HCT116 (cell line): ENCODE data around the gene OR52R1. TPM values are rescaled to one million over a fixed set of nuclear protein-coding genes. Genes with fewer than 3 reads are reported as not detected.

Source experiments
- ATAC-seq: fragments of 200-7000 bp; cut with Tn5 transposase; 2 replicates; pipeline ENCODE4 v1.9.1; 2020; ENCODE audit warnings: mild to moderate bottlenecking, moderate library complexity
- BruUV-seq: library from RNA; stranded (reverse); fragments of 400-500 nt; replicated peaks from 2 replicates; lab custom pipeline; 2021; lab: Mats Ljungman, UMichigan
- CTCF ChIA-PET: fragments of 300-600 bp; sonication (Branson Sonifier 250); formaldehyde crosslinking; loops from one replicate; lab custom pipeline; 2021; ENCODE audit warnings: antibody characterized with exemption; lab: Charles Lee
- POLR2A ChIA-PET: fragments of 300-600, 350-600 bp; sonication (Branson Sonifier 250); formaldehyde crosslinking; loops from one replicate; lab custom pipeline; 2021; ENCODE audit warnings: antibody characterized with exemption; lab: Charles Lee
- RAD21 ChIA-PET, 2 experiments: fragments of 300-600 bp; sonication (Branson Sonifier 250); formaldehyde crosslinking; loops; one replicate each; lab custom pipeline; 2023; ENCODE audit warnings: low total read pairs in 2 of 2; ENCODE audit not compliant: uncharacterized antibody in 2 of 2, unreplicated experiment in 2 of 2, low non-redundant PET in 1 of 2; lab: Charles Lee
- DNase-seq: peaks from one replicate; pipeline ENCODE4 v3.0.0-alpha.2; 2010; ENCODE audit warnings: low read depth, low spot score
- H2AFZ ChIP-seq: fragments of 200-600 bp; shearing (Covaris generic), sonication (generic); 2 replicates; pipeline ENCODE4 v1.6.1; 2017; ENCODE audit warnings: low read depth, mixed run types, mixed read lengths, antibody characterized with exemption, low read length; ENCODE audit not compliant: poor library complexity, severe bottlenecking
- H3K27ac ChIP-seq: 2 replicates; pipeline ENCODE4 v1.5.1; 2012; ENCODE audit warnings: low read depth, low read length
- H3K27me3 ChIP-seq: fragments of 200-600 bp; sonication (generic); 2 replicates; pipeline ENCODE4 v1.6.1; 2016; ENCODE audit warnings: mixed run types, low read length, mixed read lengths; ENCODE audit not compliant: insufficient read depth
- H3K36me3 ChIP-seq, 2 experiments: fragments of 200-500 bp in 1 of 2; fragments of 200-600 bp in 1 of 2; sonication (Bioruptor generic) in 1 of 2; sonication (generic) in 1 of 2; 2 replicates each; pipeline versions ENCODE4 v1.5.1 to v1.6.1; 2014 to 2016; ENCODE audit warnings: low read length in 2 of 2, inconsistent platforms in 1 of 2, mixed read lengths in 1 of 2, mixed run types in 1 of 2; ENCODE audit not compliant: insufficient read depth in 2 of 2, control insufficient read depth in 1 of 2
- H3K4me1 ChIP-seq, 2 experiments: fragments of 200-600 bp in 1 of 2; sonication (generic) in 1 of 2; 2 replicates each; pipeline versions ENCODE4 v1.5.1 to v1.6.1; 2012 to 2017; ENCODE audit warnings: low read length in 2 of 2, inconsistent platforms in 1 of 2, mild to moderate bottlenecking in 1 of 2, mixed read lengths in 1 of 2, mixed run types in 1 of 2, moderate library complexity in 1 of 2; ENCODE audit not compliant: insufficient read depth in 2 of 2, control insufficient read depth in 1 of 2
- H3K4me2 ChIP-seq: fragments of 200-600 bp; sonication (generic); 2 replicates; pipeline ENCODE4 v1.6.1; 2017; ENCODE audit warnings: mixed run types, low read length, mixed read lengths
- H3K4me3 ChIP-seq, 2 experiments: fragments of 200-600 bp in 1 of 2; sonication (generic) in 1 of 2; replicated peaks in 1 of 2; 2 replicates each; pipeline ENCODE4 v1.5.1; 2011 to 2016; ENCODE audit warnings: low read length in 2 of 2, control low read depth in 1 of 2, low read depth in 1 of 2, mild to moderate bottlenecking in 1 of 2, mixed read lengths in 1 of 2, mixed run types in 1 of 2
- H3K79me2 ChIP-seq: fragments of 200-600 bp; sonication (generic); 2 replicates; pipeline ENCODE4 v1.6.1; 2017; ENCODE audit warnings: mild to moderate bottlenecking, mixed run types, low read length, moderate library complexity, mixed read lengths; ENCODE audit not compliant: insufficient read depth
- H3K9ac ChIP-seq: fragments of 200-600 bp; sonication (generic); 2 replicates; pipeline ENCODE4 v1.6.1; 2016; ENCODE audit warnings: low read length, mixed read lengths
- H3K9me2 ChIP-seq: fragments of 200-600 bp; sonication (generic), shearing (Covaris generic); 2 replicates; pipeline ENCODE4 v1.6.1; 2017; ENCODE audit warnings: mixed run types, mild to moderate bottlenecking, moderate library complexity; ENCODE audit not compliant: insufficient read depth
- H3K9me3 ChIP-seq, 2 experiments: fragments of 200-500 bp in 1 of 2; fragments of 200-600 bp in 1 of 2; sonication (Bioruptor generic) in 1 of 2; sonication (generic) in 1 of 2; 2 replicates each; pipeline ENCODE4 v1.6.1; 2014 to 2017; ENCODE audit warnings: low read length in 2 of 2, mixed read lengths in 2 of 2, inconsistent platforms in 1 of 2, low read depth in 1 of 2, mild to moderate bottlenecking in 1 of 2, mixed run types in 1 of 2, moderate library complexity in 1 of 2; ENCODE audit not compliant: control insufficient read depth in 1 of 2, insufficient read depth in 1 of 2
- H4K20me1 ChIP-seq: fragments of 200-600 bp; sonication (generic), shearing (Covaris generic); 2 replicates; pipeline ENCODE4 v1.6.1; 2017; ENCODE audit warnings: mixed run types, mild to moderate bottlenecking, moderate library complexity; ENCODE audit not compliant: insufficient read depth
- ATF3 ChIP-seq: IDR thresholded peaks from 2 replicates; pipeline ENCODE4 v1.6.1; 2012
- CTCF ChIP-seq, 3 experiments: fragments of 200-600 bp in 1 of 3; sonication (generic) in 1 of 3; IDR thresholded peaks in 2 of 3; conservative IDR thresholded peaks in 1 of 3; 2 replicates each; pipeline ENCODE4 v1.5.1; 2012 to 2017; ENCODE audit warnings: low read depth in 2 of 3, low read length in 2 of 3, antibody characterized with exemption in 1 of 3, borderline replicate concordance in 1 of 3, control low read depth in 1 of 3, mild to moderate bottlenecking in 1 of 3, mixed read lengths in 1 of 3, mixed run types in 1 of 3, moderate library complexity in 1 of 3; ENCODE audit not compliant: insufficient read depth in 1 of 3
- ELF1 ChIP-seq: IDR thresholded peaks from 2 replicates; pipeline ENCODE4 v1.6.1; 2012; ENCODE audit warnings: low read depth, borderline replicate concordance
- FOSL1 ChIP-seq: IDR thresholded peaks from 2 replicates; pipeline ENCODE4 v1.6.1; 2012; ENCODE audit warnings: low read depth
- MAX ChIP-seq: IDR thresholded peaks from 2 replicates; pipeline ENCODE4 v1.6.1; 2012
- POLR2A ChIP-seq: IDR thresholded peaks from 2 replicates; pipeline ENCODE4 v1.7.0; 2011; ENCODE audit warnings: borderline replicate concordance; ENCODE audit not compliant: insufficient read depth, insufficient read length; ENCODE audit errors: extremely low read depth
- RAD21 ChIP-seq: IDR thresholded peaks from 2 replicates; pipeline ENCODE4 v1.6.1; 2012; ENCODE audit warnings: low read depth, mild to moderate bottlenecking
- REST ChIP-seq: IDR thresholded peaks from 2 replicates; pipeline ENCODE4 v1.6.1; 2012; ENCODE audit warnings: low read depth
- SRF ChIP-seq: IDR thresholded peaks from 2 replicates; pipeline ENCODE4 v1.6.1; 2012; ENCODE audit warnings: low read depth
- YY1 ChIP-seq: IDR thresholded peaks from 2 replicates; pipeline ENCODE4 v1.6.1; 2011; ENCODE audit warnings: low read length, low read depth, moderate library complexity, mild to moderate bottlenecking; ENCODE audit not compliant: insufficient replicate concordance; ENCODE audit errors: extremely low read depth
- ZNF274 ChIP-seq: fragments of 200-500 bp; sonication (Bioruptor generic); IDR thresholded peaks from 2 replicates; pipeline ENCODE4 v1.6.1; 2014; ENCODE audit warnings: mild to moderate bottlenecking, low read depth, low read length, inconsistent platforms
- intact Hi-C: fragments of 100-400 bp; cut with micrococcal nuclease; formaldehyde crosslinking; loops from 2 replicates; pipeline ENCODE4 v1.10.0; 2022
- total RNA-seq: library from RNA; stranded (reverse); gene quantifications from one replicate; pipeline ENCODE4 v1.2.1, GENCODE V29; 2021; ENCODE audit not compliant: unreplicated experiment

The OR52R1 gene
- total RNA-seq, 1 experiment from 2014 or later: not detected

GRCh38 chr11:4830346-4830745, 26.2 kb upstream of the OR52R1 start (continued):
- TF ChIP-seq REST (no peak), FOSL1 (no peak), POLR2A (no peak), ELF1 (no peak), MAX (no peak), SRF (no peak), ATF3 (no peak), YY1 (no peak)

GRCh38 chr11:4826425-4826824, 22.2 kb upstream of the OR52R1 start:
- no peak overlapping the region for H3K4me2 ChIP-seq
- intact Hi-C loops: no loop called here
- TF ChIP-seq CTCF (IDR thresholded peaks at IDR 0.05 in 2 of 3, conservative IDR thresholded peaks at IDR 0.05 in 1 of 3; ENCODE audit: borderline replicate concordance in 1 of 3, insufficient read depth in 1 of 3, low read depth in 2 of 3, low read length in 2 of 3) (peak in 1 of 3 experiments; percentile 19; a peak in 2 of 6 replicates), ZNF274 (no peak), RAD21 (peak; percentile 39; the same call in 1 of the 2 replicates)
- TF ChIP-seq, all 23 proteins: peak for 2
- Histone ChIP-seq H2AFZ (no peak overlapping the region), H3K9ac (no peak overlapping the region), H3K4me1 (no peaks in the 10 kb centered on the region), H3K27me3 (peaks cover 23% of the 10 kb centered on the region), H3K9me3 (no peaks in the 10 kb centered on the region), H4K20me1 (no peaks in the 10 kb centered on the region), H3K36me3 (no peaks in the 10 kb centered on the region), H3K27ac (no peak overlapping the region), H3K79me2 (no peaks in the 10 kb centered on the region), H3K4me3 (no peak overlapping the region), H3K9me2 (no peaks in the 10 kb centered on the region)
- ATAC-seq: no peak
- ChIA-PET RAD21 (no interaction called here), POLR2A (no interaction called here), CTCF (interaction anchor here (1.1 to 1.5 kb wide), 2 partner anchors 190 to 639 kb away, joined by 5 to 8 read pairs; partner anchors contain the start of gene OR51D1)
- BruUV-seq: no TSS peak
- DNase-seq: no peak
